Lung microvascular endothelial cell (primary cell): ENCODE measurements around the gene PHKG1. TPM values are rescaled to one million over a fixed set of nuclear protein-coding genes. Genes with fewer than 3 reads are reported as not detected.
"Not testable (repeated sequence)": the region's sequence is repeated elsewhere in the genome, so short reads cannot be mapped to it uniquely, and the experiment has no call there.

Experiments used
- DNase-seq, 2 donors: peaks; one replicate each; pipeline versions ENCODE4 v3.0.0 to v3.0.0-alpha.2; 2010; ENCODE audit warnings: low read depth in 2 of 2
- total RNA-seq: library from RNA; depleted of rRNA; stranded (reverse); fragments of >200 nt; gene quantifications from 2 replicates; pipeline ENCODE4 v1.2.1, GENCODE V29; 2014

PHKG1 gene
- total RNA-seq, result 0.20 and 0.22 TPM in 2 replicates

GRCh38 chr7:56092789-56093531 lies at the start of gene PHKG1:
PHKG1 (minus strand) TSS chr7:56092952; CDS start chr7:56088941, 4,011 bp downstream.
- DNase-seq, result peak; percentile 83 to 85

GRCh38 chr7:56131062-56131461 lies 38.3 kb upstream of the PHKG1 start:
- DNase-seq, result not testable (repeated sequence)

GRCh38 chr7:56127241-56127975 lies 34.7 kb upstream of the PHKG1 start:
- DNase-seq, result no peak

- no peak for DNase-seq
Measured at GRCh38 chr7:56125831-56126230, 33.1 kb upstream of the PHKG1 start.

GRCh38 chr7:56124981-56125380 lies 32.2 kb upstream of the PHKG1 start:
- DNase-seq, result no peak

GRCh38 chr7:56121440-56121839 lies 28.7 kb upstream of the PHKG1 start:
- DNase-seq, result no peak

GRCh38 chr7:56115852-56116538 lies 23.2 kb upstream of the PHKG1 start, which contains the start of gene NUPR2:
NUPR2 (minus strand) TSS chr7:56116417; CDS start chr7:56116314, 103 bp downstream.
- no peak for DNase-seq

- not testable (repeated sequence) for DNase-seq
Measured at GRCh38 chr7:56112244-56112643, 19.5 kb upstream of the PHKG1 start.

- no peak for DNase-seq
Measured at GRCh38 chr7:56110611-56111010, 17.9 kb upstream of the PHKG1 start.

GRCh38 chr7:56107954-56108258 lies 15.2 kb upstream of the PHKG1 start:
- DNase-seq, result no peak

- DNase-seq, result peak; percentile 99
Measured at GRCh38 chr7:56106108-56107073, 13.6 kb upstream of the PHKG1 start, which contains the start of gene CHCHD2. CHCHD2 (minus strand) TSS chr7:56106476; CDS start chr7:56106413, 63 bp downstream.

GRCh38 chr7:56105508-56105907 lies 12.8 kb upstream of the PHKG1 start:
- peak; percentile 46 to 88 for DNase-seq

- DNase-seq, result not testable (repeated sequence)
Measured at GRCh38 chr7:56104138-56104537, 11.4 kb upstream of the PHKG1 start.

GRCh38 chr7:56099653-56100052 lies 6.9 kb upstream of the PHKG1 start:
- DNase-seq, result no peak

- not testable (repeated sequence) for DNase-seq
Measured at GRCh38 chr7:56098187-56099008, 5.6 kb upstream of the PHKG1 start.

- DNase-seq, result peak in 1 of 2 donors; percentile 39
Measured at GRCh38 chr7:56097700-56098099, 4.9 kb upstream of the PHKG1 start.

GRCh38 chr7:56092388-56092787 lies 364 bp downstream of the PHKG1 start:
- DNase-seq, result not testable (repeated sequence)

- no peak for DNase-seq
Measured at GRCh38 chr7:56091591-56091990, 1.2 kb downstream of the PHKG1 start.

GRCh38 chr7:56087445-56087844 lies 5.3 kb downstream of the PHKG1 start:
- no peak for DNase-seq

- no peak for DNase-seq
Measured at GRCh38 chr7:56086761-56087160, 6.0 kb downstream of the PHKG1 start.
